ENCODE data around the gene MT1B. TPM values are rescaled to one million over a fixed set of nuclear protein-coding genes. Genes with fewer than 3 reads are reported as not detected.

Gene MT1B
- total and polyA plus RNA-seq, 9 of the 15 experiments (the other 6 are each of a cell fraction or from before 2014, with no cell fraction given), result not detected

- Histone ChIP-seq H3K4me1 (replicated peaks in 1 of 2; ENCODE audit: control insufficient read depth in 2 of 2, insufficient read depth in 2 of 2, low read length in 2 of 2) (peaks cover 6 to 12% of the 10 kb centered on the region in 2 experiments; a peak in 3 of 5 replicates), H3K4me3 (no peak overlapping the region), H3K27me3 (ENCODE audit: control insufficient read depth in 2 of 2, insufficient read depth in 2 of 2, low read length in 2 of 2) (peaks cover 7 to 42% of the 10 kb centered on the region in 2 experiments; a peak in 4 of 5 replicates), H3K36me3 (ENCODE audit: control insufficient read depth, insufficient read depth, low read length) (no peaks in the 10 kb centered on the region), H3K9me3 (replicated peaks; ENCODE audit: control insufficient read depth, insufficient read depth, low read depth, low read length) (no peaks in the 10 kb centered on the region), H3K9me1 (ENCODE audit: control insufficient read depth, insufficient read depth, low read length) (no peaks in the 10 kb centered on the region), H3K4me2 (ENCODE audit: insufficient read depth, low read length) (no peak overlapping the region), H4K20me1 (replicated peaks; ENCODE audit: control insufficient read depth, insufficient read depth, low read length) (no peaks in the 10 kb centered on the region), H3K27ac (ENCODE audit: extremely low read depth, low read depth, low read length) (no peak overlapping the region), H3K79me2 (ENCODE audit: control insufficient read depth, insufficient read depth, low read length) (no peaks in the 10 kb centered on the region), H2AFZ (ENCODE audit: low read depth, low read length) (no peak overlapping the region), H3K9ac (ENCODE audit: insufficient read depth in 1 of 2, low read depth in 2 of 2, low read length in 2 of 2) (no peak overlapping the region)
- FAIRE-seq (no peak), DNase-seq (ENCODE audit: extremely low read depth in 1 of 4, low spot score in 3 of 4) (no peak), ATAC-seq (no peak)
- TF ChIP-seq NFYB (IDR thresholded peaks at IDR 0.05; ENCODE audit: extremely low read depth, insufficient read length), result no peak
- TF ChIP-seq, protein P1, sequence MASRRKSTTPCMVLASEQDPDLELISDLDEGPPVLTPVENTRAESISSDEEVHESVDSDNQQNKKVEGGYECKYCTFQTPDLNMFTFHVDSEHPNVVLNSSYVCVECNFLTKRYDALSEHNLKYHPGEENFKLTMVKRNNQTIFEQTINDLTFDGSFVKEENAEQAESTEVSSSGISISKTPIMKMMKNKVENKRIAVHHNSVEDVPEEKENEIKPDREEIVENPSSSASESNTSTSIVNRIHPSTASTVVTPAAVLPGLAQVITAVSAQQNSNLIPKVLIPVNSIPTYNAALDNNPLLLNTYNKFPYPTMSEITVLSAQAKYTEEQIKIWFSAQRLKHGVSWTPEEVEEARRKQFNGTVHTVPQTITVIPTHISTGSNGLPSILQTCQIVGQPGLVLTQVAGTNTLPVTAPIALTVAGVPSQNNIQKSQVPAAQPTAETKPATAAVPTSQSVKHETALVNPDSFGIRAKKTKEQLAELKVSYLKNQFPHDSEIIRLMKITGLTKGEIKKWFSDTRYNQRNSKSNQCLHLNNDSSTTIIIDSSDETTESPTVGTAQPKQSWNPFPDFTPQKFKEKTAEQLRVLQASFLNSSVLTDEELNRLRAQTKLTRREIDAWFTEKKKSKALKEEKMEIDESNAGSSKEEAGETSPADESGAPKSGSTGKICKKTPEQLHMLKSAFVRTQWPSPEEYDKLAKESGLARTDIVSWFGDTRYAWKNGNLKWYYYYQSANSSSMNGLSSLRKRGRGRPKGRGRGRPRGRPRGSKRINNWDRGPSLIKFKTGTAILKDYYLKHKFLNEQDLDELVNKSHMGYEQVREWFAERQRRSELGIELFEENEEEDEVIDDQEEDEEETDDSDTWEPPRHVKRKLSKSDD (conservative IDR thresholded peaks at IDR 0.05; ENCODE audit: low read length), result no peak
- no peak for TF ChIP-seq RNF2 (IDR thresholded peaks at IDR 0.05)
- TF ChIP-seq CAMTA2 (CRISPR knock-in tag; conservative IDR thresholded peaks at IDR 0.05), result no peak
- no peak for TF ChIP-seq CBFA2T2 (conservative IDR thresholded peaks at IDR 0.05)
- TF ChIP-seq SP2 (IDR thresholded peaks at IDR 0.05; ENCODE audit: extremely low read depth, low read depth, low read length, poor library complexity, severe bottlenecking), result no peak
- no peak for TF ChIP-seq CBFB (CRISPR knock-in tag; IDR thresholded peaks at IDR 0.05)
- TF ChIP-seq, protein P2, sequence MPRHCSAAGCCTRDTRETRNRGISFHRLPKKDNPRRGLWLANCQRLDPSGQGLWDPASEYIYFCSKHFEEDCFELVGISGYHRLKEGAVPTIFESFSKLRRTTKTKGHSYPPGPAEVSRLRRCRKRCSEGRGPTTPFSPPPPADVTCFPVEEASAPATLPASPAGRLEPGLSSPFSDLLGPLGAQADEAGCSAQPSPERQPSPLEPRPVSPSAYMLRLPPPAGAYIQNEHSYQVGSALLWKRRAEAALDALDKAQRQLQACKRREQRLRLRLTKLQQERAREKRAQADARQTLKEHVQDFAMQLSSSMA (CRISPR knock-in tag; IDR thresholded peaks at IDR 0.05), result no peak
- no peak for TF ChIP-seq ZNF408 (CRISPR knock-in tag; IDR thresholded peaks at IDR 0.05; ENCODE audit: low read depth)
- no peak for TF ChIP-seq ILK (tag; IDR thresholded peaks at IDR 0.05; ENCODE audit: borderline replicate concordance, low read depth)
- no peak for TF ChIP-seq HDAC3 (IDR thresholded peaks at IDR 0.05; ENCODE audit: borderline replicate concordance, partially characterized antibody)
- TF ChIP-seq SIN3A (IDR thresholded peaks at IDR 0.05; ENCODE audit: borderline replicate concordance in 2 of 2, control insufficient read depth in 1 of 2, low read depth in 2 of 2, low read length in 2 of 2), result no peak
- TF ChIP-seq, protein P3, sequence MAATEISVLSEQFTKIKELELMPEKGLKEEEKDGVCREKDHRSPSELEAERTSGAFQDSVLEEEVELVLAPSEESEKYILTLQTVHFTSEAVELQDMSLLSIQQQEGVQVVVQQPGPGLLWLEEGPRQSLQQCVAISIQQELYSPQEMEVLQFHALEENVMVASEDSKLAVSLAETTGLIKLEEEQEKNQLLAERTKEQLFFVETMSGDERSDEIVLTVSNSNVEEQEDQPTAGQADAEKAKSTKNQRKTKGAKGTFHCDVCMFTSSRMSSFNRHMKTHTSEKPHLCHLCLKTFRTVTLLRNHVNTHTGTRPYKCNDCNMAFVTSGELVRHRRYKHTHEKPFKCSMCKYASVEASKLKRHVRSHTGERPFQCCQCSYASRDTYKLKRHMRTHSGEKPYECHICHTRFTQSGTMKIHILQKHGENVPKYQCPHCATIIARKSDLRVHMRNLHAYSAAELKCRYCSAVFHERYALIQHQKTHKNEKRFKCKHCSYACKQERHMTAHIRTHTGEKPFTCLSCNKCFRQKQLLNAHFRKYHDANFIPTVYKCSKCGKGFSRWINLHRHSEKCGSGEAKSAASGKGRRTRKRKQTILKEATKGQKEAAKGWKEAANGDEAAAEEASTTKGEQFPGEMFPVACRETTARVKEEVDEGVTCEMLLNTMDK (IDR thresholded peaks at IDR 0.05; ENCODE audit: borderline replicate concordance, insufficient read depth, low read depth, low read length, poor library complexity, severe bottlenecking), result no peak
- TF ChIP-seq ZNF239 (CRISPR knock-in tag; IDR thresholded peaks at IDR 0.05), result no peak
- TF ChIP-seq ARID1B (IDR thresholded peaks at IDR 0.05), result no peak
- TF ChIP-seq RUNX1 (IDR thresholded peaks at IDR 0.05; ENCODE audit: low read depth), result no peak
- TF ChIP-seq ZEB2 (IDR thresholded peaks at IDR 0.05), result no peak
- TF ChIP-seq TAF15 (IDR thresholded peaks at IDR 0.05; ENCODE audit: low read depth, low read length), result no peak
- intact Hi-C loops (cut with micrococcal nuclease), result no loop called here
- WGBS (ENCODE audit: insufficient coverage, low coverage, missing lambda C conversion rate), result 0% methylated on average over 4 of the region's 4 CpGs
- POLR2A ChIA-PET, result interaction anchor here (0.6 to 0.8 kb wide), 5 partner anchors 12 to 111 kb away, joined by 3 to 6 read pairs (median 4); no protein-coding TSS in a partner anchor
- CTCF ChIA-PET (ENCODE audit: low intra/inter-chr PET ratio), result no interaction called here
- no TSS peak for BruUV-seq (replicated peaks)
- in situ Hi-C loops (cut with MboI), result no loop called here
These were observed 32.7 kb downstream of the MT1B start for GRCh38 chr16:56684256-56684925.
